Keratinocyte (primary cell): ENCODE measurements around the gene DEPDC7. TPM values are rescaled to one million over a fixed set of nuclear protein-coding genes. Genes with fewer than 3 reads are reported as not detected.

Experiments used
- DNase-seq: peaks from one replicate; pipeline ENCODE4 v3.0.0-alpha.2; 2011; ENCODE audit warnings: low read depth, missing footprints, low spot score
- FAIRE-seq: peaks from 2 replicates; lab custom pipeline; 2011; peaks lifted over from hg19 to GRCh38; lab: Jason Lieb, UNC
- H2AFZ ChIP-seq: 2 replicates; pipeline ENCODE4 v1.6.0; 2012; ENCODE audit warnings: low read length, control low read depth, inconsistent platforms; ENCODE audit not compliant: control insufficient read depth
- H3K27ac ChIP-seq: 2 replicates; pipeline ENCODE4 v1.5.1; 2011; ENCODE audit warnings: low read length; ENCODE audit not compliant: control insufficient read depth, insufficient read depth
- H3K27me3 ChIP-seq: 3 replicates; pipeline ENCODE4 v1.6.0; 2011; ENCODE audit warnings: low read length; ENCODE audit not compliant: control insufficient read depth, insufficient read depth; ENCODE audit errors: extremely low read depth
- H3K36me3 ChIP-seq, 2 experiments: 2 replicates in 1 of 2; 3 replicates in 1 of 2; pipeline ENCODE4 v1.5.1; 2011; ENCODE audit warnings: low read length in 2 of 2, mild to moderate bottlenecking in 1 of 2; ENCODE audit not compliant: control insufficient read depth in 2 of 2, insufficient read depth in 2 of 2; ENCODE audit errors: extremely low read depth in 1 of 2
- H3K4me1 ChIP-seq: 3 replicates; pipeline ENCODE4 v1.5.1; 2011; ENCODE audit warnings: low read length; ENCODE audit not compliant: control insufficient read depth, insufficient read depth; ENCODE audit errors: extremely low read depth
- H3K4me2 ChIP-seq: 3 replicates; pipeline ENCODE4 v1.6.0; 2011; ENCODE audit warnings: low read depth, low read length; ENCODE audit not compliant: control insufficient read depth, insufficient read depth; ENCODE audit errors: extremely low read depth
- H3K4me3 ChIP-seq, 3 experiments: fragments of 200-600 bp in 1 of 3; sonication (generic) in 1 of 3; 2 replicates in 2 of 3; 3 replicates in 1 of 3; pipeline ENCODE4 v1.5.1; 2011 to 2016; ENCODE audit warnings: low read length in 3 of 3, mild to moderate bottlenecking in 3 of 3, control low read depth in 2 of 3, inconsistent platforms in 1 of 3, low read depth in 1 of 3, mixed read lengths in 1 of 3, mixed run types in 1 of 3, moderate library complexity in 1 of 3; ENCODE audit not compliant: control insufficient read depth in 2 of 3, insufficient read depth in 2 of 3; ENCODE audit errors: extremely low read depth in 1 of 3
- H3K79me2 ChIP-seq: 2 replicates; pipeline ENCODE4 v1.6.0; 2012; ENCODE audit warnings: low read length; ENCODE audit not compliant: control insufficient read depth, insufficient read depth
- H3K9ac ChIP-seq: 3 replicates; pipeline ENCODE4 v1.6.0; 2011; ENCODE audit warnings: low read length; ENCODE audit not compliant: control insufficient read depth, insufficient read depth; ENCODE audit errors: extremely low read depth
- H3K9me1 ChIP-seq: 3 replicates; pipeline ENCODE4 v1.6.0; 2011; ENCODE audit warnings: low read length; ENCODE audit not compliant: control insufficient read depth, insufficient read depth; ENCODE audit errors: extremely low read depth
- H3K9me3 ChIP-seq: 2 replicates; pipeline ENCODE4 v1.5.1; 2012; ENCODE audit warnings: low read depth, low read length; ENCODE audit not compliant: control insufficient read depth
- H4K20me1 ChIP-seq: 3 replicates; pipeline ENCODE4 v1.6.0; 2011; ENCODE audit warnings: low read length; ENCODE audit not compliant: control insufficient read depth, insufficient read depth; ENCODE audit errors: extremely low read depth
- CTCF ChIP-seq, 3 experiments: IDR thresholded peaks in 1 of 3; conservative IDR thresholded peaks in 1 of 3; optimal IDR thresholded peaks in 1 of 3; 2 replicates in 2 of 3; 3 replicates in 1 of 3; pipeline versions ENCODE3 to v1.5.1; 2011; ENCODE audit warnings: low read length in 3 of 3, mild to moderate bottlenecking in 3 of 3, moderate library complexity in 2 of 3, control low read depth in 1 of 3, inconsistent platforms in 1 of 3; ENCODE audit not compliant: insufficient read depth in 2 of 3; ENCODE audit errors: extremely low read depth in 1 of 3
- EZH2 ChIP-seq: IDR thresholded peaks from one replicate; pipeline ENCODE4 v1.6.1; 2012; ENCODE audit warnings: inconsistent platforms, mild to moderate bottlenecking, low read length, moderate library complexity
- dilution Hi-C: fragments of 300-500 bp; cut with MboI; formaldehyde crosslinking; loops from one replicate; pipeline ENCODE4 v1.7.0; 2020; ENCODE audit warnings: low sequenced_read_pairs; ENCODE audit not compliant: extremely low pct_ligation_motif_present
- polyA plus RNA-seq, 5 experiments: library from polyadenylated mRNA; depleted of rRNA in 3 of 5; stranded (reverse) in 3 of 5; stranded (forward) in 1 of 5; unstranded in 1 of 5; fragments of >200 nt; gene quantifications; 1 replicate in 1 of 5; 2 replicates in 3 of 5; 3 replicates in 1 of 5; pipeline versions ENCODE4 v1.2.1 to v1.2.3, GENCODE V29; 2011 to 2012; ENCODE audit warnings: missing spikeins in 2 of 5, low read depth in 1 of 5, low replicate concordance in 1 of 5

DEPDC7 gene
- polyA plus RNA-seq, 1 donor (not counting 4 experiments of a cell fraction or from before 2014, with no cell fraction given), result 29.8 TPM

GRCh38 chr11:33000181-33000580, 15.5 kb upstream of the DEPDC7 start:
- no peak for DNase-seq
- peak overlapping the region; percentile 68 for H2AFZ ChIP-seq
- H3K9ac ChIP-seq, result no peak overlapping the region
- H3K4me3 ChIP-seq, result peak overlapping the region in 1 of 3 experiments; percentile 14
- TF ChIP-seq EZH2, result no peak
- no peak for TF ChIP-seq CTCF (optimal IDR thresholded peaks at IDR 0.05 in 1 of 3, IDR thresholded peaks at IDR 0.05 in 1 of 3, conservative IDR thresholded peaks at IDR 0.05 in 1 of 3; ENCODE audit: extremely low read depth in 1 of 3, insufficient read depth in 2 of 3, low read length in 3 of 3)
- FAIRE-seq, result peak; percentile 56
- H3K9me1 ChIP-seq, result no peaks in the 10 kb centered on the region
- H3K4me2 ChIP-seq, result peak overlapping the region; percentile 71
- H3K9me3 ChIP-seq, result no peaks in the 10 kb centered on the region
- no peaks in the 10 kb centered on the region for H3K79me2 ChIP-seq
- dilution Hi-C loops, result no loop called here
- no peaks in the 10 kb centered on the region for H3K27me3 ChIP-seq
- no peaks in the 10 kb centered on the region for H3K36me3 ChIP-seq
- H4K20me1 ChIP-seq, result no peaks in the 10 kb centered on the region
- H3K4me1 ChIP-seq, result peaks cover 15% of the 10 kb centered on the region
- H3K27ac ChIP-seq, result no peak overlapping the region

- H3K9me1 ChIP-seq, result no peaks in the 10 kb centered on the region
- no peak overlapping the region for H3K27ac ChIP-seq
- H3K9ac ChIP-seq, result no peak overlapping the region
- dilution Hi-C loops, result no loop called here
- no peaks in the 10 kb centered on the region for H3K9me3 ChIP-seq
- TF ChIP-seq EZH2 (no peak), CTCF (optimal IDR thresholded peaks at IDR 0.05 in 1 of 3, IDR thresholded peaks at IDR 0.05 in 1 of 3, conservative IDR thresholded peaks at IDR 0.05 in 1 of 3; ENCODE audit: extremely low read depth in 1 of 3, insufficient read depth in 2 of 3, low read length in 3 of 3) (no peak)
- no peaks in the 10 kb centered on the region for H3K36me3 ChIP-seq
- H3K4me3 ChIP-seq, result no peak overlapping the region
- DNase-seq (no peak), FAIRE-seq (no peak)
- no peaks in the 10 kb centered on the region for H3K27me3 ChIP-seq
- no peaks in the 10 kb centered on the region for H3K79me2 ChIP-seq
- no peaks in the 10 kb centered on the region for H4K20me1 ChIP-seq
- H2AFZ ChIP-seq, result no peak overlapping the region
- H3K4me2 ChIP-seq, result no peak overlapping the region
- peaks cover 17% of the 10 kb centered on the region for H3K4me1 ChIP-seq
These were observed 14.4 kb upstream of the DEPDC7 start for GRCh38 chr11:33001281-33001680.
